Body of pancreas (tissue), 4 donors: Measurements from ENCODE around the gene TMCC3.

Experiments
- CTCF ChIP-seq, 7 experiments: fragments of 450-650 bp in 4 of 7; fragments of 200-600 bp in 3 of 7; sonication (generic) in 3 of 7; IDR thresholded peaks; one replicate each; pipeline ENCODE4 v1.5.1; 2016 to 2019; ENCODE audit warnings: antibody characterized with exemption in 7 of 7
- POLR2A ChIP-seq, 3 donors: fragments of 450-650 bp; IDR thresholded peaks; one replicate each; pipeline ENCODE4 v1.6.1; 2016; ENCODE audit warnings: antibody characterized with exemption in 3 of 3, mild to moderate bottlenecking in 2 of 3

GRCh38 chr12:94590428-94590827 is 59.9 kb downstream of the TMCC3 start:
- TF ChIP-seq CTCF (IDR thresholded peaks at IDR 0.05) (no peak), POLR2A (IDR thresholded peaks at IDR 0.05) (no peak)
